Activated CD4-positive, alpha-beta T cell treated with anti-CD3 and anti-CD28 coated beads for 24 hours (primary cell): ENCODE results near the gene S100B.

ENCODE experiments used
- DNase-seq, 2 donors: peaks; one replicate each; pipeline ENCODE4 v3.0.0-alpha.2; 2020; ENCODE audit warnings: low read depth in 2 of 2

S100B gene

DNA sequence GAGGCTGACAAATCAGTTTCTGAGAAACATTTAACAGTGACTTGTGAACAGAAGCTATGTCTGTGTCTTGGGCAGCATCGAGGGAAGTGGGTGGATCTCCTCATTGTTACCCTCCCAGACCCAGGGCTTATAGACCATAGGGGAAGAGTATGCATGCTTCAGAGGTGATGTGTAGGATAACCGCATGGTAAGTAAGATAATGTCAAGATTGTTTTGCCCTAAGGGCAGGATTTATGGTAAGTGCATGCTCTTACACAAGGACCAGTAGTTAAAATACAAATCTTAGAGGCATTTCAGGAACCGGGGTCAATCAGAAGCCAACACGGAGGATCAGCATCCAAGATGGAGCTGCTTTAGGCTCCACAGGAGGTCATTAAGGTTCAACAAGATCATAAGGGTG is 22.8 kb upstream of the S100B start:
- DNase-seq, result no peak

DNA sequence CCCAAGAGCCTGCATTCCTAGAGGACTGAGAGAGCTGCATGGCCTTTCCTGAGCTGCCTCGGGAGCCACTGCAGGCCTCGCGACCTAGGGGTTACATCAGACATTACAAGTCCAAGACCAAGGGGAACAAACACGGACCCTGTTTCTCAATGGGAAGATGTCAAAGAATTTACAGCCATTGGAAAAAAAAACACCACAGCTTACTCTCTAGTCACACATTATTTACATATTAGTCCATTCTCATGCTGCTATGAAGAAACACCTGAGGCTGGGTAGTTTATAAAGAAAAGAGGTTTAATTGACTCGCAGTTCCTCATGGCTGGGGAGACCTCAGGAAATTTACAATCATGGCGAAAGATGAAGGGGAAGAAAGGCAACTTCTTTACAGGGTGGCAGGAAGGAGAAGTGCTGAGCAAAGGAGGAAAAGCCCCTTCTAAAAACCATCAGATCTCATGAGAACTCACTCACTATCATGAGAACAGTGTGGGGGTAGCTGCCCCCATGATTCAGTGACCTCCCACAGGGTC is 22.2 kb upstream of the S100B start:
- no peak for DNase-seq

DNA sequence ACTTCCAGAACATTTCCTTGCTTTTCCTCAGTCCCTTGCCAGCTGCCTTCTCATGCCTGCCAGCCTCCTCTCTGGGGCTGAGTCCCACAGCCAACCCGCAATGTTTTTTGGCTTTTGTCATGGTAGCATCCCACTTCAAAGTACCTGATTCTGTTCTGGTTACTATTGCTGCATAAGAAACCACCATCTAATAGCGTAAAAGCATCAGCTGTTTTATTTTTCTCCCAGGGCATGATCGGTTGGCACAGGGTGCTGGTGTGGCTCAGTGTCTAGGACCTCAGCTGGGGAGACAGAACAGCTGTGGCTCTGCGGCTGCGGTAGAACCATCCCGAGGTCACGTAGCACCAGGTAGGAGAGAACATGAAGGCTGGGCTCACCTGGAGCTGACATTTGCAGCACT is 21.7 kb upstream of the S100B start:
- no peak for DNase-seq

DNA sequence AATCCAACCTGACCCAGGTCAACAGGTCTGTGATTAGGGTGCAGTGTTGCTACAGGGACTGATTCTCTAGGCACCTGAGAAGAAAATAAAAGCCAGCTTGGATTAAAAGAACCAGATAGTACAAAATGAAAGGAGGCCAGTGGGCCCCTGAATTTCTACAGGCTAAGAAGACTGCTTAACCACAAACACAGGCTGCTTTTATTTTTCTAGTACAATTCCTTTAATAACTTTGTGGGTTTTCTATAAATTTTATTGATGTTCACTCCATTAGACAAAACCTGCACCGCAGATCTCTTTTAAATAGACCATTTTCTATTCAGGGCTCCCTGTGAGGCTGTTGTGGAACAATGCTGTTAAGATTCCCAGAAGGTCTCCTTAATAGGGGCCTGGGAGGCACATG is 20.9 kb upstream of the S100B start:
- no peak for DNase-seq

DNA sequence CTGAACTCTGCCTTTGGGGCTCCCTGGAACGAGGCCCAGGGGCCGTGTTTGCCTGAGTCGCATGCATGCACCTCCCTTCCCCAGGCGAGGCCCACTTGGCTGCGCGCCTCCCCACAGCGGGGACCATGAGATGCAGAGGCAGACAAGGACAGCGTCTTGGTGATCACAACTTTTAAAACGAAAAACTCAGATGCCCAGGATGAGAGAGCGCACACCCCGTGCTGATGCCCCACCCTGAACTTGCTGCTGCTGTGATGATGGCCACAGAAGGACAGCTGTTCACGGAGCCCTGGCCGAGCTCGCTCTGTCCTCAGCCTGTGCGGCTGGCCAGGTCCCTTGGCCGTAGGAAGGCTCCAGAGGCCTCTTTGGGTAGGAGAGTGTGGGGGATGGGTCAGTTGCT is 19.2 kb upstream of the S100B start:
- no peak for DNase-seq

DNA sequence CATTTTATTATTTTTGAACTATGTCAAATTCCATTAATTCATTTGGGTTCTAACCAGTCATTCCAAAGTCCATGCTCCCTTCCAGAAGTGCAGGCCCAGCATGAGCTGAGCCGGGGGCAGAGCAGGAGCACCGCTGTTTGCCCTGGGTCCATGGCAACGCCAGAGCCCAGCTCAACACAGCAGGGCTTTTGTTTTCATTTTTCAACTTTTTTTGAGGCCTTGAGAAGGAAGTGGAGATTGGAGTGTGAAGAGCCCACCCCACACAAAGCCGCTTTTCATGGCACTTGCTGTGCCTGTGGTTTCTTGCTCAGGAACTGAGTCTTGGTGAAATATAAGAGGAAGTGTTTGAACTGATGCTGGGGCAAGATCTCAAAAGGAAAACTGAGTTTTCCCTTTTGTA is 17.3 kb upstream of the S100B start:
- DNase-seq, result no peak

- DNase-seq, result no peak
Observed at GRCh38 chr21:46621457-46622182, 16.7 kb upstream of the S100B start.

GRCh38 chr21:46620846-46621245 is 16.0 kb upstream of the S100B start:
- DNase-seq, result no peak

DNA sequence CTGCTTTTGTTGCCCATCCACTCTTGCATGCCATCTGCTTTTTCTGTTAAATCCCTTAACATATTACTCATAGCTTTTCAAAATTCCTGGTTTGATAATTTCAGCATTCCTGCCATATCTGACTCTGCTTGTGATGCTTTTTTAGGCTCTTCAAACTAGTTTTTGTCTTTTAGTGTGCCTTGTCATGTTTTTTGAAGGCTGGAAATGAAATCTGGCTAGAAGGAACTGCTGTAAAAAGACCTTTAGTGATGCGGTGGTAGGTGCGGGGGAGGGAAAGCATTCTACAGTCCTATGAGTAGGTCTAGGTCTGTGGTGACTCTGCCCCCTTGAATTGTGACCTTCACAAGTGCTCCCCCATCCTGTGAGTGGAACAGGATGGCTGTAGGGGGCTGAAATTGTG is 15.0 kb upstream of the S100B start:
- DNase-seq, result no peak

- DNase-seq, result no peak
Observed at GRCh38 chr21:46618738-46619379, 14.0 kb upstream of the S100B start.

- DNase-seq, result no peak
Observed at GRCh38 chr21:46617267-46618051, 12.6 kb upstream of the S100B start.

GRCh38 chr21:46616656-46617055 is 11.8 kb upstream of the S100B start:
- no peak for DNase-seq

DNA sequence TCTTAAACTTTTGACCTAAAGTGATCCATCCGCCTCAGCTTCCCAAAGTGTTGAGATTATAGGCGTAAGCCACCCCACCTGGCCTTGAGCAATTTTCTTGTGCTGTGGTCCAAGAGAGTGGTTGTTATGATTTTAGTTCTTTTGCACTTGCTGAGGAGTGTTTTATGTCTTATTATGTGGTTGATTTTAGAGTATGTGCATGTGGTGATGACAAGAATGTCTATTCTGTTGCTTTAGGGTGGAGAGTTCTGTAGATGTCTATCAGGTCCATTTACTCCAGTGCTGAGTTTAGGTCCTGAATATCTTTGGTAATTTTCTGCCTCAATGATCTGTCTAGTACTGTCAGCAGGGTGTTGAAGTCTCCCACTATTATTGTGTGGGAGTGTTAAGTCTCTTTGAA is 11.2 kb upstream of the S100B start:
- no peak for DNase-seq

DNA sequence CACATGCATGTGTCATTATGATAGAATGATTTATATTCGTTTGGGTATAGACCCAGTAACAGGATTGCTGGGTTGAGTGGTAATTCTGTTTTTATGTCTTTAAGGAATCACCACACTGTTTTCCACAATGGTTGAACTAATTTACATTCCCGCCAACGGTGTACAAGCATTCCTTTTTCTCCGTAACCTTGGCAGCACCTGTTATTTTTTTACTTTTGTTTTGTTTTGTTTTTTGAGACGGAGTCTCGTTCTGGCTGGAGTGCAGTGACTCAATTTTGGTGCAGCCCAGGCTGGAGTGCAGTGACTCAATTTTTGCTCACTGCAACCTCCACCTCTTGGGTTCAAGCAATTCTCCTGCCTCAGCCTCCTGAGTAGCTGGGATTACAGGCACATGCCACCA is 8.5 kb upstream of the S100B start:
- no peak for DNase-seq

DNA sequence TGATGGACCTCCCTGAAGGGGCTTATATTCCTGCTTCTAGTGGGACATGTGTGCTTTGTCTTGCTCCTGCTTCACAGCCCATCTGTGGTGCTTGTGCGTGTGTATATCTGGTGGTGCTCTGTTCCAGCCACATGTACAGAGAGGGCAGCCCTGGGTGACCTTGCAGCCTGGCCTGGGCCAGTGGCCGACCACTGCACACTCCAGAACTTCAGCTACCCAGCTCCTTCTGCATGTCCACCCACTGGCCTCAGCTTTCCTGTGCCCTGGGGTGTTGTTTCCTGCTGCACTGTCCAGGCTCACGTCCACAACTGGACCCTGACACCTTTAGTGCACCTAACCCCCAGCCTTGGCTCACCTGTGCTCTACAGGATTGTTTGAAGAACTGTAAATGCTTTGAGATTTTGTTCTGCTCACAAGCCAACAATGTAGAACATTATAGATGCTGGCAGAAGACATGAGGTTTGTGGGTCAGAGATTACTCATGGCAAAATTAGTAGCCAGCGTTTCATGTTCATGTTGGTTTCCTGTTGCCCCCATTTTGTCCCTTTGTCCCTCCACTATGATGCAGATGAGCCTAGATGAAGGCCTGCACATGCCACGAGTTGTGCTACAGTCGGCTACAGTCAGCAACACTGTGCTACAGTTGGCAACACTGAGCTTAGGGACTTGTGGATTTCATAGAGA is 5.3 kb upstream of the S100B start:
- no peak for DNase-seq

DNA sequence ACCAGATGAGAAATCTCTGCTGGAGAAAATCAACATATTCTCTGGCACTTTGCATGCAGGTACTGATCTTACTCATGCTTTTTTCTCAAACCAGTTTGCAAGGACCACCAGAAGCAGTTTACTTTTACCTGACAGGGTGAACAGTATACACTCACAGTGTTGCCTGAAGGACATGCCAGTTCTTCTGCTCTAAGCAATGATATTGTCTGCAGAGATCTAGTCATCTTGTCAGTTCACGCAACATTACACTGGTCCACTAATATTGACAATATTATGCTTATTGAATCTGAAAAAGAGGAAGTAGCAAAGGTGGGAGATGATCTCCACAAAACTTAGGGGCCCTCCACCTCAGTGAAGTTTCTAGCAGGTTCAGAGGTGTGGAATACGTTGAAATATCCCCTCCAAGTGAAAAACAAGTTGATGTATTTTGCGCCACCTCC is 3.8 kb upstream of the S100B start:
- DNase-seq, result no peak

- no peak for DNase-seq
Observed at GRCh38 chr21:46607636-46608035, 2.8 kb upstream of the S100B start.

GRCh38 chr21:46606427-46606813 is 1.5 kb upstream of the S100B start:
- no peak for DNase-seq

GRCh38 chr21:46605767-46606426 is 1.0 kb upstream of the S100B start:
- DNase-seq, result no peak

GRCh38 chr21:46604329-46604974 is 430 bp downstream of the S100B start:
- DNase-seq, result no peak

GRCh38 chr21:46603228-46603627 is 1.7 kb downstream of the S100B start:
- DNase-seq, result no peak
